G401 (cell line): Measurements from ENCODE around the gene TSSK2. TPM values are rescaled to one million over a fixed set of nuclear protein-coding genes. Genes with fewer than 3 reads are reported as not detected.

Experiments used
- DNase-seq: peaks from one replicate; pipeline ENCODE4 v3.0.0-alpha.2; 2015; ENCODE audit warnings: low spot score
- in situ Hi-C: cut with HindIII; loops from 2 replicates; pipeline ENCODE4 v1.10.0; 2016; ENCODE audit warnings: low sequenced_read_pairs, mixed read lengths
- total RNA-seq: library from RNA; depleted of rRNA; stranded (reverse); fragments of >200 nt; shearing (Covaris generic); gene quantifications from 2 replicates; pipeline ENCODE4 v1.2.3, GENCODE V29; 2014

Gene TSSK2
- total RNA-seq, 1 experiment from 2014 or later: not detected

GRCh38 chr22:19122143-19122751 lies 8.9 kb upstream of the TSSK2 start, which contains the start of gene DGCR2:
Gene DGCR2 (minus strand): TSS chr22:19122412. CDS start chr22:19122206, 206 bp downstream.
- in situ Hi-C loops: no loop called here
- DNase-seq: peak; percentile 98

GRCh38 chr22:19122752-19123492 lies 8.2 kb upstream of the TSSK2 start:
- in situ Hi-C loops: no loop called here
- no peak for DNase-seq

GRCh38 chr22:19123936-19124335 lies 7.2 kb upstream of the TSSK2 start:
- in situ Hi-C loops: no loop called here
- DNase-seq: no peak

GRCh38 chr22:19124377-19124776 lies 6.7 kb upstream of the TSSK2 start:
- no peak for DNase-seq
- in situ Hi-C loops: no loop called here

GRCh38 chr22:19125011-19125410 lies 6.1 kb upstream of the TSSK2 start:
- no peak for DNase-seq
- in situ Hi-C loops: no loop called here

GRCh38 chr22:19125474-19126308 lies 5.4 kb upstream of the TSSK2 start:
- in situ Hi-C loops: no loop called here
- no peak for DNase-seq

- in situ Hi-C loops: no loop called here
- DNase-seq: no peak
These were observed 4.5 kb upstream of the TSSK2 start for GRCh38 chr22:19126309-19127273.

- in situ Hi-C loops: no loop called here
- DNase-seq: no peak
These were observed 3.6 kb upstream of the TSSK2 start for GRCh38 chr22:19127329-19128008.

GRCh38 chr22:19128009-19128401 lies 3.1 kb upstream of the TSSK2 start:
- no peak for DNase-seq
- in situ Hi-C loops: no loop called here

- in situ Hi-C loops: no loop called here
- DNase-seq: no peak
These were observed 2.0 kb upstream of the TSSK2 start for GRCh38 chr22:19128946-19129727.

- DNase-seq: no peak
- in situ Hi-C loops: no loop called here
These were observed 1.2 kb upstream of the TSSK2 start for GRCh38 chr22:19129871-19130270.

- in situ Hi-C loops: no loop called here
- no peak for DNase-seq
These were observed 542 bp downstream of the TSSK2 start for GRCh38 chr22:19131685-19132015.

GRCh38 chr22:19132153-19132552 lies 1.0 kb downstream of the TSSK2 start:
- in situ Hi-C loops: no loop called here
- no peak for DNase-seq

GRCh38 chr22:19132693-19133400 lies 1.7 kb downstream of the TSSK2 start:
- in situ Hi-C loops: no loop called here
- DNase-seq: no peak

GRCh38 chr22:19133561-19133960 lies 2.5 kb downstream of the TSSK2 start:
- no peak for DNase-seq
- in situ Hi-C loops: no loop called here

GRCh38 chr22:19134176-19134831 lies 3.2 kb downstream of the TSSK2 start:
- no peak for DNase-seq
- in situ Hi-C loops: no loop called here

GRCh38 chr22:19134874-19135273 lies 3.8 kb downstream of the TSSK2 start:
- DNase-seq: no peak
- in situ Hi-C loops: no loop called here
